Transverse colon (tissue), 4 donors: ENCODE results near the gene OBI1. TPM values are rescaled to one million over a fixed set of nuclear protein-coding genes. Genes with fewer than 3 reads are reported as not detected.

ENCODE experiments used
- DNase-seq: peaks from one replicate; pipeline ENCODE4 v3.0.0-alpha.2; 2019
- H3K27ac ChIP-seq, 4 donors: fragments of 200-600 bp; sonication (generic); 2 replicates each; pipeline ENCODE4 v1.5.1; 2016 to 2018; ENCODE audit warnings: inconsistent platforms in 4 of 4
- H3K27me3 ChIP-seq: fragments of 200-600 bp; sonication (generic); 2 replicates; pipeline ENCODE4 v1.5.1; 2017; ENCODE audit warnings: inconsistent platforms
- H3K36me3 ChIP-seq, 4 donors: fragments of 200-600 bp; sonication (generic); 2 replicates each; pipeline ENCODE4 v1.5.1; 2017 to 2019; ENCODE audit warnings: inconsistent platforms in 4 of 4
- H3K4me1 ChIP-seq, 4 donors: fragments of 200-600 bp; sonication (generic); 2 replicates each; pipeline ENCODE4 v1.5.1; 2017 to 2020; ENCODE audit warnings: inconsistent platforms in 4 of 4
- H3K4me3 ChIP-seq, 4 donors: fragments of 200-600 bp; sonication (generic); 1 replicate in 1 of 4; 2 replicates in 3 of 4; pipeline versions ENCODE4 v1.5.1 to v1.6.1; 2017 to 2019; ENCODE audit warnings: inconsistent platforms in 4 of 4
- H3K9me3 ChIP-seq, 2 donors: fragments of 200-600 bp; sonication (generic); 2 replicates each; pipeline ENCODE4 v1.5.1; 2017 to 2019; ENCODE audit warnings: inconsistent platforms in 2 of 2
- CTCF ChIP-seq, 5 experiments: fragments of 200-600 bp in 3 of 5; fragments of 450-650 bp in 2 of 5; sonication (generic) in 3 of 5; IDR thresholded peaks; 1 replicate in 2 of 5; 2 replicates in 3 of 5; pipeline ENCODE4 v1.5.1; 2016 to 2017; ENCODE audit warnings: antibody characterized with exemption in 5 of 5, inconsistent platforms in 3 of 5, mild to moderate bottlenecking in 2 of 5, moderate library complexity in 1 of 5
- EP300 ChIP-seq: sonication (generic); formaldehyde crosslinking; IDR thresholded peaks from one replicate; pipeline ENCODE4 v1.6.1; 2017; ENCODE audit warnings: antibody characterized with exemption, low read depth
- POLR2A ChIP-seq: fragments of 450-650 bp; IDR thresholded peaks from one replicate; pipeline ENCODE4 v1.6.1; 2016; ENCODE audit warnings: antibody characterized with exemption, mild to moderate bottlenecking, moderate library complexity
- POLR2AphosphoS5 ChIP-seq, 3 donors: sonication (generic); formaldehyde crosslinking; IDR thresholded peaks; one replicate each; pipeline ENCODE4 v1.6.1; 2016; ENCODE audit warnings: antibody characterized with exemption in 3 of 3
- whole genome bisulfite sequencing, 2 donors: methylation state at CpG; one replicate each; pipeline ENCODE4 v1.1.5; 2018; ENCODE audit warnings: low coverage in 1 of 2; 5-methylcytosine and 5-hydroxymethylcytosine counted together
- in situ Hi-C, 4 donors: fragments of 200-750 bp; cut with MboI; loops; one replicate each; pipeline versions ENCODE4 v1.15.0 to v1.15.1; 2017; ENCODE audit warnings: low sequenced_read_pairs in 3 of 4, low pct_ligation_motif_present in 1 of 4, low pct_unique_long_range_greater_than_20kb in 1 of 4
- intact Hi-C: fragments of 100-400 bp; cut with DNase I; formaldehyde crosslinking; loops from one replicate; pipeline ENCODE4 v1.15.1; 2023; ENCODE audit warnings: low total_unique reads
- total RNA-seq, 4 donors: library from RNA; depleted of rRNA; stranded (reverse); fragments of >200 nt; gene quantifications; one replicate each; pipeline ENCODE4 v1.1.0, GENCODE V29; 2016

OBI1 gene
- total RNA-seq, 4 donors from 2014 or later, result 2.0 to 7.9 (median 4.2) TPM

- TF ChIP-seq POLR2AphosphoS5 (IDR thresholded peaks at IDR 0.05) (no peak), EP300 (no peak), POLR2A (no peak), CTCF (IDR thresholded peaks at IDR 0.05) (no peak)
- intact Hi-C loops, result no loop called here
- Histone ChIP-seq H3K27ac (no peak overlapping the region), H3K9me3 (no peaks in the 10 kb centered on the region), H3K4me1 (peaks cover 0 to 12% (median 1%) of the 10 kb centered on the region in 4 donors), H3K36me3 (peaks cover 0 to 38% (median 0%) of the 10 kb centered on the region in 4 donors), H3K27me3 (no peaks in the 10 kb centered on the region), H3K4me3 (no peak overlapping the region)
- in situ Hi-C loops, result no loop called here
- no peak for DNase-seq
- 43 to 50% methylated on average over 1 of the region's 1 CpG for WGBS, 2 donors
Measured at GRCh38 chr13:78630511-78630910, 28.4 kb downstream of the OBI1 start.

GRCh38 chr13:78625384-78625783 is 33.6 kb downstream of the OBI1 start:
- no peak for TF ChIP-seq CTCF (IDR thresholded peaks at IDR 0.05)

GRCh38 chr13:78623132-78623531 is 35.8 kb downstream of the OBI1 start:
- H3K27ac ChIP-seq, result no peak overlapping the region
- in situ Hi-C loops, result no loop called here
- WGBS, 2 donors, result 94 to 100% methylated on average over 3 of the region's 3 CpGs

More at GRCh38 chr13:78625384-78625783, 33.6 kb downstream of the OBI1 start:
- intact Hi-C loops (no loop called here), in situ Hi-C loops (no loop called here)
- Histone ChIP-seq H3K27ac (no peak overlapping the region), H3K4me3 (no peak overlapping the region), H3K36me3 (peaks cover 0 to 12% (median 0%) of the 10 kb centered on the region in 4 donors), H3K4me1 (peaks cover 0 to 1% (median 0%) of the 10 kb centered on the region in 4 donors), H3K9me3 (no peaks in the 10 kb centered on the region), H3K27me3 (no peaks in the 10 kb centered on the region)
- DNase-seq, result no peak
- WGBS, 2 donors, result 94 to 95% methylated on average over 2 of the region's 2 CpGs

GRCh38 chr13:78620936-78621470 is 38.0 kb downstream of the OBI1 start:
- H3K27ac ChIP-seq, result no peak overlapping the region
- H3K9me3 ChIP-seq, result no peaks in the 10 kb centered on the region
- H3K36me3 ChIP-seq, result peaks cover 0 to 8% (median 0%) of the 10 kb centered on the region in 4 donors
- 86 to 87% methylated on average over 2 of the region's 2 CpGs for WGBS, 2 donors
- intact Hi-C loops (no loop called here), in situ Hi-C loops (no loop called here)
- H3K27me3 ChIP-seq, result no peaks in the 10 kb centered on the region
- H3K4me3 ChIP-seq, result no peak overlapping the region
- no peak for DNase-seq
- H3K4me1 ChIP-seq, result no peaks in the 10 kb centered on the region
- no peak for TF ChIP-seq CTCF (IDR thresholded peaks at IDR 0.05)
- no peak for TF ChIP-seq EP300
- TF ChIP-seq POLR2A, result no peak
- TF ChIP-seq POLR2AphosphoS5 (IDR thresholded peaks at IDR 0.05), result no peak

More at GRCh38 chr13:78623132-78623531, 35.8 kb downstream of the OBI1 start:
- Histone ChIP-seq H3K36me3 (peaks cover 0 to 5% (median 0%) of the 10 kb centered on the region in 4 donors), H3K4me1 (no peaks in the 10 kb centered on the region), H3K9me3 (no peaks in the 10 kb centered on the region), H3K4me3 (no peak overlapping the region), H3K27me3 (no peaks in the 10 kb centered on the region)
- intact Hi-C loops, result no loop called here
- TF ChIP-seq CTCF (IDR thresholded peaks at IDR 0.05) (no peak), EP300 (no peak), POLR2A (no peak), POLR2AphosphoS5 (IDR thresholded peaks at IDR 0.05) (no peak)
- no peak for DNase-seq
